GM12872 (cell line): ENCODE measurements around the gene POU3F2.

Source experiments
- CTCF ChIP-seq: IDR thresholded peaks from 3 replicates; pipeline ENCODE4 v1.5.1; 2011; ENCODE audit warnings: low read depth, mild to moderate bottlenecking, low read length, moderate library complexity; ENCODE audit not compliant: insufficient read depth

The POU3F2 gene

DNA sequence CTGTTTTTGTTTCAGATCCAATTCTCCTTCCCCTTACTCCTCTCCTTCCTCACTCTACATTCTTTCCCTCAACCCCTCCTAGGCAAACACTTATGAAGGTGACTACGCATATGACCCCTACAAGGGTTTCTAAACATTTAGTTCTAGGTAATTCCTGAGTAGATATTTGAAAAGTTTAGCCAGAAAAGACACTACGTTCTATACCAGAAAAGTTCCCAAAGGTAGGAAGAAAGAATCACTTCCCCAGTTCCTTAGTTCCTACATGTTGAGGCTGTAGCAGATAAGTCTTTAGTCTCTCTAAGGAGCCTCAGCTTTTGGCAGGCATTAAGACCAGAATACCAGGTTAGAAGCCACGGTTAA is 11.6 kb downstream of the POU3F2 start:
- no peak for TF ChIP-seq CTCF

DNA sequence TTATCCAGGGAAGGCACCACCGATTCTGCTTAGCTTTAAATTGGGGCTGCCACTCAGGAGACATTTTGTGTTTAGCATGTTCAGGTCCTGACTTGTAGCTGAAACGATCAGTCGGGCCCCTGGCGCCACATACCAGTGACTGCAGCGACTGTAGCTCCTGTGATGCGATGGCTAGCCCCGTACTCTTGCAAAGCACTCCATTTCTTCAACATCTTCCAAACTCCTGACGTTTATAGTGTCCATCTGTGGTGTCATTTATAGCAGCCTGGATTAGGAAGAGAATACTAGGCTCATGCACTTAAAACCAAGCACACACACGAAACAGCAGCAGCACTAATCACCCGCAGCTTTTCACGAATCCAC is 13.0 kb downstream of the POU3F2 start:
- TF ChIP-seq CTCF: no peak

DNA sequence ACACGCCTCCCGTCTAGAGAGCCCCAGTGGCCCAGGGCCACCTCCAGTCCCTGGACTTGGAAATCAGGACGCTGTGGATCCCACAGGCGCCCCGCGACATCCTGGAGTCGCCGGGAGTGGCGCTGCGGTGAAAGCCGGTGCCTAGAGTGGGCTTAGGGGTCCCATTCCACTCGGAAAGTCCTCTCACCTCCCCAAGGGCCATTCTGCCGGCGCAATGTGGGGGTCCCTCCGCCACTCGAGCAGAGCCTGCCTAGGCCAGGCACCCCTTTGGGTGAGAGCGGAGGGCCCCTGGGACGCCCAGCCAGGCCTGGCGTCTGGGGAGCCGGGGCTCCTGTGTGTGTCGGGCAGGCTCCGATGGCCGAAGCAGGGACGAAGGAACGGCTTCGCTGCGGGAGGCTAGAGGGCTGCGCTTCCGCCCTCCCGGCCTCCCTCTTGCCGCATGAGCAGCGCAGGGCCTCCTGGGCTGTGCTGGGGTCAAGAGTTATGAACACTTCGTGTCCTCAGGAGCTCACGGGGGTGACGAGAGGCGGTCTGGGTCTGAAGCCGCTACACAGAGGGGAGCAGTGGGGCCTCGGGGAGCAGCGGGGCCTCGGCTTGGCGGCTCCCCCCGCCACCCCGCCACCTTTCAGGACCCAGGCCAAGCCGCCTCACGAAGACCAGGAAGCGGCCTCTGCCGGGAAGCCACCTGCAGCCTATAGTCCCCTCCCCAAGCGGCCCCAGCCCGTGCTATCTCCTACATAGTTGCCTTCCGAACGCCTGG is 13.6 kb downstream of the POU3F2 start:
- TF ChIP-seq CTCF: no peak

DNA sequence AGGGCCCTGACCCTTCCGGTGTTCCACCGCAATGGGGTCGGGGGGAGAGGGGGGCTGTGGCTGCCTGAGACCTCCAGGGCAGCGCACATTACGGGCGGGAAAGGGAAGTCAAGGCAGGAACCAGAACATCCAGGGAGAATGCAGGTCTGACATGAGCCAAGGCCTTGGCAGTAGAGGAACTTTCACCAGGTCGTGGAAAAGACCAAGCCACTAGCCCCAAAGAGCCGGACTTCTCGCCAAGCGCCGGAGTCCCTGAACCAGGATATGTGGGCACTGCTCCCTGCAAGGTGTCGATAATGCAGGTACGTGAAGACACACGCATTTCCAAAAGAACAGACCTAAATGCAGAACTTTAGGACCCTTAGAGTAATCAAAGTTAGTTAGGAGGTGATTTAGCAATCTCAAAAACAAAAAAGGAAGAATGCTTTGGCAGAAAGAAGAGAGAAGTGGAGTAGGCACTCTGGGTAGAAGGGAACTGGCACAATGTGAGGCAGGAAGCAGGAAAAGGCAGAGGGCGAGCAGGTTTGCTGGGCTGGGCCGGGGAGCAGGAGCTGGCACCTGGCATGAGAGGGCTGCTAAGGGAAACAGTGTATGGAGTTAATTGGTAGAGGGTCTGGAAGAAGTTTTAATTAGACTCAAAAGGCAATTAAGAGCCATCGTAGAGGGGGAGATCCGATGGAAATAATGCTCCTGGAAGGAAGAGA is 14.3 kb downstream of the POU3F2 start:
- no peak for TF ChIP-seq CTCF

GRCh38 chr6:98864497-98864896 is 30.1 kb downstream of the POU3F2 start:
- TF ChIP-seq CTCF: no peak

- TF ChIP-seq CTCF: no peak
Observed at GRCh38 chr6:98871057-98871456, 36.7 kb downstream of the POU3F2 start.

DNA sequence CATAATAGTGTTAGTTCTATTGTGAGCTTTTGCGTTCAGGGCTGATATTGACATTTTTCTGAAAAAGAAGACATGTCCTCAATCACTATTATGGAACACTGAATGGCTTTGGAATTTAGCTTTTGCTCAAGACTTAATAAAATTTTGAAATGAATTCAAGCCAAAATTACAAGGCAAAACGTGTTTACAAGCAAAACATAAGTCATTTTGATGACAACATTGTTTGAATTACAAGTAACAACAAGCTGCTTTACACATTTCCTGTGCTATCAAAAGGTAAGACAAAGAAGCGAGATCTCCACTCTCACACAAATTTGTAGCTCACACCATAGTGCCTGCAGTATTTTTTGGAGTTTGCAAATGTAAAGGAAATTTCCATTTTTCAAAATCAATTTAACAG is 37.4 kb downstream of the POU3F2 start:
- TF ChIP-seq CTCF: no peak
